ENCODE measurements around the gene DTNA. TPM values are rescaled to one million over a fixed set of nuclear protein-coding genes. Genes with fewer than 3 reads are reported as not detected.
A peak's percentile ranks its signal among the peaks of the same experiment; 100 is the strongest.
"Not testable (repeated sequence)": the region's sequence is repeated elsewhere in the genome, so short reads cannot be mapped to it uniquely, and the experiment has no call there.

DTNA gene
- total and polyA plus RNA-seq, 5 donors, result 131 to 175 (median 146) TPM

DNA sequence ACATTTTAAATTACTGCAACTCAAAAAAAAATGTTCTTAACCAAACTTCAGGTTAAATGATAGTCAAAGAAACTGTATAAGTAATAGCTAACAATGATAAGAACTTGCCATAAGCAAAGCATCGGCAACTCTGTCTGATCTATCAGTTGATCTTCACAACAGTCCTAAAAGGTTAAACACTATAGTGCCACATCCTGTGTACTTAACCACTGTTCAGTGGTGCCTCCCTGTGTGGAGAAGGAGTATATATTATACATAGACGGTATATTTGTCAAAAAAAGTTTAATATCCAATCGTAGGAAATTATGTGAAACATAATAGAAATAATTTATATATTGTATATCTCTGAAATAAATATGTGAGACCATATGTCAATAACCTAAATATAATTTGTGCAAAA is 13.0 kb downstream of the DTNA start:
- Histone ChIP-seq H3K4me3 (ENCODE audit: low read length) (no peak overlapping the region), H3K27me3 (ENCODE audit: control insufficient read depth, insufficient read depth) (no peaks in the 10 kb centered on the region), H3K9me3 (ENCODE audit: control insufficient read depth, low read length) (no peaks in the 10 kb centered on the region), H3K27ac (ENCODE audit: low read length) (no peak overlapping the region), H3K4me1 (ENCODE audit: control insufficient read depth, insufficient read depth, low read length) (peaks cover 3% of the 10 kb centered on the region)
- WGBS, result 72% methylated on average over 3 of the region's 3 CpGs
- ATAC-seq (no peak), DNase-seq (no peak)
- intact Hi-C loops (cut with DNase I), result no loop called here

DNA sequence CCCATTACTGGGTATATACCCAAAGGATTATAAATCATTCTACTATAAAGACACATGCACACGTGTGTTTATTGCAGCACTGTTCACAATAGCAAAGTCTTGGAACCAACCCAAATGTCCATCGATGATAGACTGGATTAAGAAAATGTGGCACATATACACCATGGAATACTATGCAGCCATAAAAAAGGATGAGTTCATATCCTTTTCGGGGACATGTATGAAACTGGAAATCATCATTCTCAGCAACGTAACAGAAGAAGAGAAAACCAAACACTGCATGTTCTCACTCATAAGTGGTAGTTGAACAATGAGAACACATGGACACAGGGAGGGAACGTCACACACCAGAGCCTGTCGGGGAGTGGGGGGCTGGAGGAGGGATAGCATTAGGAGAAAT is 15.6 kb downstream of the DTNA start:
- 89% methylated on average over 6 of the region's 6 CpGs for WGBS
- DNase-seq; ATAC-seq; intact Hi-C loops (cut with DNase I); H3K9me3 ChIP-seq (ENCODE audit: control insufficient read depth, low read length); H3K4me1 ChIP-seq (ENCODE audit: control insufficient read depth, insufficient read depth, low read length); H3K27ac ChIP-seq (ENCODE audit: low read length); H3K4me3 ChIP-seq (ENCODE audit: low read length); H3K27me3 ChIP-seq (ENCODE audit: control insufficient read depth, insufficient read depth): not testable (repeated sequence)

DNA sequence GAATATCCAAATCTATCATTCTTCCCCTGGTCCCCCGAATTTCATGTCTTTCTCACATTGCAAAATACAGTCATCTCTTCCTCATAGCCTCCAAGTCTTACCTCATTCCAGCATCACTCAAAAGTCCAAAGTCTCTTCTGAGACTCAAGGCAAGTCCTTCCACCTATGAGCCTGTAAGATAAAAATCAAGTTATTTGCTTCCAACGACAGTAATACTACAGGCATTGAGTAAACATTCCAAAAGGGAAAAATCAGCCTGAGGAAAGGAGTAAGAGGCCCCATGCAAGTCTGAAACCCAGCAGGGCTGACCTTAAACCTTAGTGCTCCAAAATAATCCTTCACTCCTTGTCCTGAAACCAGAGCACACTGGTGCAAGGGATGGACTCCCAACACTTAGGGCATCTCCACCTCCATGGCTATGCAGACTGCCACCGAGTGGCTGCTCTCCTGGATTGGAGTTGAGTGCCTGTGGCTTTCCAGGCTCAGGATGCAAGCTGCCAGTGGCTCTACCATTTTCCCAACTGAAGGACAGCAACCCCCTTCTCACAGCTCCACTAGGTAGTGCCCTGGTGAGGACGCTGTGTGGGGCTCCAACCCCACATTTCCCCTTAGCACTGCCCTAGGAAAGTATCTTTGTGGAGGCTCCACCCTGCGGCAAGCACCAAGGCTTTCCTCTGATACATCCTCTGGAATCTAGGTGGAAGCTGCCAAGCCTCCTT is 16.3 kb downstream of the DTNA start:
- Histone ChIP-seq H3K4me3 (ENCODE audit: low read length) (no peak overlapping the region), H3K4me1 (ENCODE audit: control insufficient read depth, insufficient read depth, low read length) (peaks cover 9% of the 10 kb centered on the region), H3K27me3 (ENCODE audit: control insufficient read depth, insufficient read depth) (no peaks in the 10 kb centered on the region), H3K27ac (ENCODE audit: low read length) (no peak overlapping the region), H3K9me3 (ENCODE audit: control insufficient read depth, low read length) (no peaks in the 10 kb centered on the region)
- no peak for ATAC-seq
- DNase-seq, result no peak
- intact Hi-C loops (cut with DNase I), result no loop called here
- 68% methylated on average over 5 of the region's 5 CpGs for WGBS

DNA sequence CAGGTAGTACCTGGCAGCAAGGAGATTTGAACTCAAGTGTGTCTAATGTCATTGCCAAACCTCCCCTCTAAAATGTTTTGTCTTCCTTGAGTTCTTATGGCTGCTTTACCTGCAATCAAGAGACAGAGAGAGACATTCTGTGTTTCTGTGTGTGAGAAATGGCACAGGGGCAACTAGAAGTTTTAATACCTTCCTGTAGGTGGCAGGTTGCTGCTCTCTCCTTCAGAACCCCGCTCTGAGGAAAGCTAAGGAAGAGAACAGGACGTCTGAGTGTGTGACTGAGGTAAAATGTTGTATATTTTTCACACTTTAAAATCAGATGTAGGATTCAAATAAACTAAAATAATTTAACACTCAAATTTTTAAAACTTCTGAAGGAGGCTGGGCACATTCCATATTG is 19.2 kb downstream of the DTNA start:
- H3K9me3 ChIP-seq (ENCODE audit: control insufficient read depth, low read length), result no peaks in the 10 kb centered on the region
- no peak overlapping the region for H3K4me3 ChIP-seq (ENCODE audit: low read length)
- 39% methylated on average over 2 of the region's 2 CpGs for WGBS
- no peaks in the 10 kb centered on the region for H3K27me3 ChIP-seq (ENCODE audit: control insufficient read depth, insufficient read depth)
- H3K27ac ChIP-seq (ENCODE audit: low read length), result peak overlapping the region; percentile 23
- ATAC-seq (peak; percentile 44 to 57), DNase-seq (no peak)
- H3K4me1 ChIP-seq (ENCODE audit: control insufficient read depth, insufficient read depth, low read length), result peaks cover 11% of the 10 kb centered on the region
- intact Hi-C loops (cut with DNase I), result no loop called here

DNA sequence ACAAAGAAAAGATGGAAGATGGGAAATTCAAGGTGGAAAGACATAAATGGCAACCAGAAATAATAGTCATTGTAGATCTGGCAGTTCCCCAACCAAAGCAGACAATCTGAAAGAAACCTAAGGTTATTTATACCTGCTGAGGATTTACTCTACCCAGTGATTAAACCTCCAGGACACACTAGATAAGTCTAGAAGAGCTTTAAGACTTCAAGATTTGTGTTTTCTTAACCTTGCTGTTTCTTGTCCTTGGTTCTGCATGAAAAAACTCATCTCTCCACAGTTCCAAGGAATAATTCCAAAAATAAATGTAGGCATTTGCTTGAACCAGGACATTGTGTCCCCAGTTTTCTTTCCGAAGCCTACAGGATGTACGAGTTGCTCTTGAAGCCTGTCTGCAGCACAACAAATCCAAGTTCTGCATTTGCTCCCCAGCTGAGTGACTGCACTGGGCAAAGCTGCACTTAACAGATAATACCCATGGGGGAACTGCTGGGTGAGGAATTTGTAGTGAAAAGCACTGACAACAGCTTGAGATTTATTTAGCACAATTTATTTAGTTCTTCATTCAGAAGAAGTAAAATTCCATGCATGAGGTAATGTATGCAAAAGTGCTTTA is 19.8 kb downstream of the DTNA start:
- no peaks in the 10 kb centered on the region for H3K9me3 ChIP-seq (ENCODE audit: control insufficient read depth, low read length)
- peak overlapping the region; percentile 86 for H3K27ac ChIP-seq (ENCODE audit: low read length)
- peak; percentile 65 to 85 for ATAC-seq
- intact Hi-C loops (cut with DNase I), result no loop called here
- peak in 1 of 3 donors; percentile 38 for DNase-seq
- peaks cover 11% of the 10 kb centered on the region for H3K4me1 ChIP-seq (ENCODE audit: control insufficient read depth, insufficient read depth, low read length)
- no peaks in the 10 kb centered on the region for H3K27me3 ChIP-seq (ENCODE audit: control insufficient read depth, insufficient read depth)
- no peak overlapping the region for H3K4me3 ChIP-seq (ENCODE audit: low read length)
- 16% methylated on average over 2 of the region's 2 CpGs for whole genome bisulfite sequencing

DNA sequence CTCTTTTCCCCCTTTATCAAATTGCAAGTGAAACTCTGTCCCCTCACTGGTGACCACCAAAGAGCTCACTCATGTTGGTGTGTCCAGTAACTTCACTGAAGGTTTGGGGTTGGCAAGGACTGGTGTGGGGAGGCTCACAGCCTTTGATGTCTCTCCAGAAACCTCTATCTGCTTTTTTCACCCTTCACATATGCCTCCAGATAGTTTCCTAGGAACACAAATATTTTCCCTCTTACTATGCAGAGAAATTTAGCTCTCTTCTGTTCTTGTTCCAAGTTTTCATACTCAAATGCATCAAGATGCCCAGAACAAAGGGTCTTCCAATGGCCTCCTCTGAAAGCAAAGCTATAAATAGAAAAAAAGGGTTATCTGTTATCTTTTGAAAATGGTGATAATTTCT is 20.7 kb downstream of the DTNA start:
- H3K4me1 ChIP-seq (ENCODE audit: control insufficient read depth, insufficient read depth, low read length), result peaks cover 11% of the 10 kb centered on the region
- no peaks in the 10 kb centered on the region for H3K9me3 ChIP-seq (ENCODE audit: control insufficient read depth, low read length)
- no peaks in the 10 kb centered on the region for H3K27me3 ChIP-seq (ENCODE audit: control insufficient read depth, insufficient read depth)
- DNase-seq (no peak), ATAC-seq (peak; percentile 88)
- peak overlapping the region; percentile 86 for H3K27ac ChIP-seq (ENCODE audit: low read length)
- intact Hi-C loops (cut with DNase I), result no loop called here
- H3K4me3 ChIP-seq (ENCODE audit: low read length), result no peak overlapping the region

DNA sequence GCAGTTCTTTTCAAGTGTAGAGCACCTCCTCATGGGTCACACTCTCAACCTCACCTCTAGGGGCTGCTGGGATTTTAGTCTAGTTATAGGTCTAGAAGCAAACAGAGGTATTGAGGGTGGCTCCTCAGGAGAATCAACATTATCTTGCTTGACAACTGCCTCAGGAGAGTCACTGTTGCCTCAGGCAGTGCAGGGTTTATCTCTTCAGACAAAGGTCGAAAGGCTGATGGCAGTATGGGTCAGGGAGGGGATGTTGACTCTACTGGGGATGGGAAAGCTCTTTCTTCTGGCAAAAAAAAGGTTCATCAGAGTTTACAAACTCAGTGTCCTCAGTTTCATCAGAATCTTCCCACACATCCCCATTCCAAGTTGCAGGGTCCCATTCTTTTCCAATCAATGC is 24.0 kb downstream of the DTNA start:
- no peaks in the 10 kb centered on the region for H3K9me3 ChIP-seq (ENCODE audit: control insufficient read depth, low read length)
- no peak overlapping the region for H3K27ac ChIP-seq (ENCODE audit: low read length)
- intact Hi-C loops (cut with DNase I), result no loop called here
- H3K4me1 ChIP-seq (ENCODE audit: control insufficient read depth, insufficient read depth, low read length), result peaks cover 8% of the 10 kb centered on the region
- WGBS, result 52% methylated on average over 1 of the region's 1 CpG
- H3K27me3 ChIP-seq (ENCODE audit: control insufficient read depth, insufficient read depth), result no peaks in the 10 kb centered on the region
- DNase-seq, result no peak
- no peak overlapping the region for H3K4me3 ChIP-seq (ENCODE audit: low read length)
- no peak for ATAC-seq

DNA sequence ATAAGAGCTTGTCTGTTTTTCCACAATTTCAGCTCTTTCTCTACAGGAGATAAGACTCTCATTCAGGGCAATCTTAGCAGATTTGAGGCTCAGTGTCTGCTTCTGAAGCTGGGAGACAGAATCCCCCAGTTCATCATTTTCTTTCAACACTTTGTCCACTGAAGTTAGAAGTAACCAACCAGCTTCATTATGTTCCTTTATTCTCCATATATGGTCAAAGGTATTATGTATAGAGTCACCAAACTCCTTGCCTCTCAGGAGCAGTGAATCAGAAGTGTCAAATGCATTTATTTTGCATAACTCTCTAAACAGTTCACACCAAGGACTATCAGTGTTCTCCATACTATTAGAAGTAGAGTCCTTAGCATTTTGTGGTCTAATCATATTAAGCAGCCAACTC is 24.4 kb downstream of the DTNA start:
- DNase-seq; H3K4me1 ChIP-seq (ENCODE audit: control insufficient read depth, insufficient read depth, low read length); intact Hi-C loops (cut with DNase I); H3K9me3 ChIP-seq (ENCODE audit: control insufficient read depth, low read length); H3K27me3 ChIP-seq (ENCODE audit: control insufficient read depth, insufficient read depth); ATAC-seq; H3K4me3 ChIP-seq (ENCODE audit: low read length); H3K27ac ChIP-seq (ENCODE audit: low read length): not testable (repeated sequence)

DNA sequence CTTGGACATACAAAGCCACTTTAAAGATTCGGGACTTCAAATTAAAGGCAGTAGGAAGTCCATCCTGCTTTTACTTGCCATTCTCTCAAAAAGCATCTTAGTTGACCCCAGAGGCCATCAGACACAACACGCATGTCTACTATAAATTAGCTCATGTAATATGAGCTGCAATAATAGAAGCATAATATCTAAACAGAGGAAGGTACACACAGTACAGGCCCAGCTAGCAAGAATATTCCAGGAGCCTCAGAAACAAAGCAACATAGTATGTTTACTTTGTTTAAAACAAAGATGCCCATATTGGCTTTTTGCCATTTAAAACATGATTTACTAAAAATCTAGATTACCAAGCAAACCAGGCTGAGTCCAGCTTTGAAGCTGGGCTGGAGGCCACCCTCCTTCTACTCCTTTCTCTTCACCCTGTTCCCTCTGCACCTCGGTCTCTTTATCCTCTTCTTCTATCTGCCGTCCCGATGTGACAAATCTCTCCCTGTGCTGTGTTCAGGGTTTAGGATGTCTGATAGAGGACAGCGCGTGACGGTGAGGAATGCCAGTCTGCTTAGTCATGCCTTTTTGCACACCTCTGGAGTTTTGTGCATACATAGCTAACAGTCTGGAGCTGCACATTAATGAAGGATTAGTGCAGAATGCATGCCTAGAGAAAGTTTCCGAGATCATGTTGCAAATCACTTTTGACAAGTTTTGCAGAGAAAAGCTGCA is 28.2 kb downstream of the DTNA start:
- no peaks in the 10 kb centered on the region for H3K27me3 ChIP-seq (ENCODE audit: control insufficient read depth, insufficient read depth)
- 47% methylated on average over 9 of the region's 9 CpGs for WGBS
- ATAC-seq (peak; percentile 65 to 80), DNase-seq (peak in 1 of 3 donors; percentile 39)
- intact Hi-C loops (cut with DNase I), result no loop called here
- no peaks in the 10 kb centered on the region for H3K4me1 ChIP-seq (ENCODE audit: control insufficient read depth, insufficient read depth, low read length)
- peak overlapping the region; percentile 38 for H3K27ac ChIP-seq (ENCODE audit: low read length)
- no peak overlapping the region for H3K4me3 ChIP-seq (ENCODE audit: low read length)
- H3K9me3 ChIP-seq (ENCODE audit: control insufficient read depth, low read length), result no peaks in the 10 kb centered on the region

DNA sequence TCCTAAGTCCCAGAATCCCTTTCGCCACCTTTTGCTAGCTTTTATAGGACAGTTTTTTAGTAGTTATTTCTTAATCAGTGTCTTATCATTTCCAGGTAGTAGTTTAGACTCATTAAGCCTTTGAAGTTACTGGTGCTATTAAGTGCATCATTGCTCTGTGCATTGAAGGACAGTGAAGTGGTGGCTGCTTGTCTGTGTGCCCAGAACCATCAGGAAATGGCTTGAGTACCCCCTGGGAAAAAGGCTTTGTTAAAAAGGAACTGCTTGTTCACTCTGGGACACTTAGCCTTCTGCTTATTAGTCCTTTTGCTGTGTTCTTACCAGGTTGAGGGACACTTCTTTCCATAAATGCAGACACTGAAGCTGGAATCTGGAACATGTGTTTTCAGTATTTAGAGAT is 30.0 kb downstream of the DTNA start:
- intact Hi-C loops (cut with DNase I), result no loop called here
- DNase-seq, result no peak
- Histone ChIP-seq H3K4me1 (ENCODE audit: control insufficient read depth, insufficient read depth, low read length) (peaks cover 1% of the 10 kb centered on the region), H3K4me3 (ENCODE audit: low read length) (no peak overlapping the region), H3K27me3 (ENCODE audit: control insufficient read depth, insufficient read depth) (no peaks in the 10 kb centered on the region), H3K27ac (ENCODE audit: low read length) (no peak overlapping the region), H3K9me3 (ENCODE audit: control insufficient read depth, low read length) (no peaks in the 10 kb centered on the region)
- ATAC-seq, result no peak
- 95% methylated on average over 1 of the region's 1 CpG for WGBS

DNA sequence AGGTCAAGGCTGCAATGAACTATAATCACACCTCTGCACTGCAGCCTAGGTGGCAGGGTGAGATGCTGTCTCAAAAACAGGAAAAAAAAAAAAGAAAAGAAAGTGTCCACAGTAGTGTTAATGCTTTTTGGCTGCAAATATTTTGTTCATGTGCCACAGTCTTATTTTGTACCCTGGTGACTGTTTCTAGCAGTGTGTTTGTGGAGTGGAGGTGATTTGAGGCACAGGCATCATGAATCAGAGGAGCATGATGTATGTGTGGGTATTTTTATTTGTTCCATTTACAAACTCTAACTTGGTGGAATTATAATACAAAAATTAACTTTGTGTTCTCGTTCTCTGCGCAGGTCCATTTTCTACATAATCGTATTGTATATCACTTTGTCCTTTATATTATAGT is 30.6 kb downstream of the DTNA start:
- WGBS, result 94% methylated on average over 3 of the region's 3 CpGs
- intact Hi-C loops (cut with DNase I), result no loop called here
- DNase-seq, result no peak
- no peak overlapping the region for H3K4me3 ChIP-seq (ENCODE audit: low read length)
- no peak for ATAC-seq
- H3K27me3 ChIP-seq (ENCODE audit: control insufficient read depth, insufficient read depth), result no peaks in the 10 kb centered on the region
- H3K27ac ChIP-seq (ENCODE audit: low read length), result no peak overlapping the region
- H3K9me3 ChIP-seq (ENCODE audit: control insufficient read depth, low read length), result no peaks in the 10 kb centered on the region
- H3K4me1 ChIP-seq (ENCODE audit: control insufficient read depth, insufficient read depth, low read length), result peaks cover 1% of the 10 kb centered on the region
